CD4-positive, alpha-beta T cell (primary cell): ENCODE results near the gene BRD3. TPM values are rescaled to one million over a fixed set of nuclear protein-coding genes. Genes with fewer than 3 reads are reported as not detected.

ENCODE experiments used
- ATAC-seq: fragments of 200-7000 bp; cut with Tn5 transposase; one replicate; pipeline ENCODE4 v1.10.0; 2022; ENCODE audit warnings: mild to moderate bottlenecking; ENCODE audit not compliant: poor library complexity
- CTCF ChIA-PET: fragments of 350-600 bp; sonication (Branson Sonifier 250); formaldehyde crosslinking; loops from one replicate; lab custom pipeline; 2021; ENCODE audit warnings: antibody characterized with exemption, inconsistent platforms; lab: Charles Lee
- POLR2A ChIA-PET: fragments of 350-600 bp; sonication (Branson Sonifier 250); formaldehyde crosslinking; loops from one replicate; lab custom pipeline; 2021; ENCODE audit warnings: antibody characterized with exemption, inconsistent platforms; lab: Charles Lee
- DNase-seq, 14 experiments: peaks; one replicate each; pipeline ENCODE4 v3.0.0-alpha.2; 2013 to 2020; ENCODE audit warnings: mixed read lengths in 2 of 14
- H3K27ac ChIP-seq, 2 donors: one replicate each; pipeline versions ENCODE4 v1.5.1 to v1.7.0; 2013; ENCODE audit warnings: low read length in 2 of 2, low read depth in 1 of 2, mild to moderate bottlenecking in 1 of 2
- H3K27me3 ChIP-seq, 2 experiments: 1 replicate in 1 of 2; 2 replicates in 1 of 2; pipeline versions ENCODE4 v1.6.1 to v1.7.0; 2013; ENCODE audit warnings: low read length in 2 of 2, control low read depth in 1 of 2, mild to moderate bottlenecking in 1 of 2, moderate library complexity in 1 of 2; ENCODE audit not compliant: insufficient read depth in 2 of 2, control insufficient read depth in 1 of 2
- H3K36me3 ChIP-seq: one replicate; pipeline ENCODE4 v1.6.1; 2013; ENCODE audit warnings: low read length, control low read depth; ENCODE audit not compliant: insufficient read depth
- H3K4me1 ChIP-seq: one replicate; pipeline ENCODE4 v1.6.1; 2013; ENCODE audit warnings: low read length, control low read depth; ENCODE audit not compliant: insufficient read depth
- H3K4me3 ChIP-seq: one replicate; pipeline ENCODE4 v1.5.1; 2013; ENCODE audit warnings: mild to moderate bottlenecking, low read length, moderate library complexity
- H3K9me3 ChIP-seq, 2 experiments: 1 replicate in 1 of 2; 2 replicates in 1 of 2; pipeline versions ENCODE4 v1.6.1 to v1.7.0; 2013; ENCODE audit warnings: low read length in 2 of 2, mild to moderate bottlenecking in 2 of 2, control low read depth in 1 of 2, moderate library complexity in 1 of 2; ENCODE audit not compliant: control insufficient read depth in 1 of 2, insufficient read depth in 1 of 2
- H3K27ac Mint-ChIP-seq: one replicate; pipeline ENCODE4 v1.8.0; 2020; ENCODE audit warnings: mixed read lengths
- H3K27me3 Mint-ChIP-seq: one replicate; pipeline ENCODE4 v1.8.0; 2021; ENCODE audit warnings: mixed read lengths
- H3K36me3 Mint-ChIP-seq: one replicate; pipeline ENCODE4 v1.8.0; 2021; ENCODE audit warnings: low read depth, mixed read lengths
- H3K4me1 Mint-ChIP-seq: one replicate; pipeline ENCODE4 v1.8.0; 2021; ENCODE audit warnings: low read depth, mixed read lengths
- H3K4me3 Mint-ChIP-seq: one replicate; pipeline ENCODE4 v1.8.0; 2020; ENCODE audit warnings: mild to moderate bottlenecking, mixed read lengths
- H3K9me3 Mint-ChIP-seq: one replicate; pipeline ENCODE4 v1.8.0; 2020; ENCODE audit warnings: mixed read lengths
- intact Hi-C, 2 experiments: fragments of 100-400 bp; cut with DNase I in 1 of 2; cut with micrococcal nuclease in 1 of 2; formaldehyde crosslinking; loops; one replicate each; pipeline versions ENCODE4 v1.15.1 to v1.9.0; 2023 to 2025; cut with DNase I, micrococcal nuclease
- total RNA-seq, 174 experiments: library from RNA in 2 of 174; stranded (reverse) in 2 of 174; gene quantifications; one replicate each; pipeline ENCODE4 v1.2.3 and lab custom pipeline; 2021 to 2026
- TF ChIP-seq, protein P1 (sequence below): fragments of 200-600 bp; IDR thresholded peaks from one replicate; pipeline ENCODE4 v1.8.0; 2022; ENCODE audit warnings: antibody characterized with exemption, mild to moderate bottlenecking

Gene BRD3
- total RNA-seq, 2 experiments from 2014 or later, result 26.7 to 29.0 TPM

DNA sequence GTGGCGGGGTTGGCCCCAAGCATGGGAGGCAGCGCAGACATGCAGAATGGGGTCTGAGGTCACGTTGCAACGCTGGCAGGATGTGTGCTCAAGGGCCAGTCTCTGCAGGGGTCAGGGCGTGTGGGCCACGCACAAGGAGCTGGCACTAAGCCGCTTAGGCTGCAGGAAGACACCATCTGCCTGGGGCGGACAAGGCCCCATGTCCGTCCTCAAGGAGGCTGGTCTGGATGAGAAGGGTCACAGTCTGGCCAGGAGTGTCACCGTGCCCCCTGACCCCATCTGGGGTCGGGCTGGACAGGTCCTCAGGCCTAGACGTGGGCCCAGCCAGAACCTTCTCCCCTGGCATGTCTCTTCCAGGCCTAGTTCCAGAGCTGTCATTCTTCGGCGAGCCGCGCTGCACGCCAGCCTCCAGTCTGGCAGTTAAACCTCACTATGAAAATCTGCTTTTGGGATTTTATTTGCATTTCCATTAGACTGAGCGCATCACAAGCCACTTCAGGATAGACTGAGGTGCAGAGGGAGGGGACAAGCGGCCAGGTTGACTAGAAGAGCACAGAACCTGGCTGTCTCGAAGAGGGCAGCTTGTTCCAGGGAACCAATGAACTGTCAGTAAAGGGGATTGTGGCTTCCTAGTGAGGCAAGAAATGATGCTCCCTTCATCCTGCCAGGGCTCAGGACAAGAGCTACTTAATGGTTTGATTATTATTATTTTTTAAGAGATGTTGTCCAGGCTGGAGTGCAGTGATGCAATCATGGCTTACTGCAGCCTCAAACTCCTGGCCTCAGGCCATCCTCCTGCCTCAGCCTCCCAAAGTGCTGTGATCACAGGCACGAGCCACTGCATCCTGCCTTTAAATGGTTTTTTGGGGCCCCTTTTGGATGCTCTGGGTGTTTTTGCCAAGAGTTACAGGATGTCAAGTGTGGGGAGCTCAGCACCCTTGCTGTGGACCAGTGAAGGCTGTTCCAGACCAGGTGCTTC, 38.3 kb downstream of the BRD3 start:
- intact Hi-C loops, result loop anchor here in 1 of 2 experiments (5.0 to 10.0 kb wide), 4 partner anchors 298 to 675 kb away; partner anchors contain the start of genes RXRA, SURF1 and SURF2
- H3K4me3 ChIP-seq, result no peak overlapping the region
- peaks cover 30% of the 10 kb centered on the region for H3K36me3 ChIP-seq
- no peak overlapping the region for H3K27ac Mint-ChIP-seq
- TF ChIP-seq, protein P1, sequence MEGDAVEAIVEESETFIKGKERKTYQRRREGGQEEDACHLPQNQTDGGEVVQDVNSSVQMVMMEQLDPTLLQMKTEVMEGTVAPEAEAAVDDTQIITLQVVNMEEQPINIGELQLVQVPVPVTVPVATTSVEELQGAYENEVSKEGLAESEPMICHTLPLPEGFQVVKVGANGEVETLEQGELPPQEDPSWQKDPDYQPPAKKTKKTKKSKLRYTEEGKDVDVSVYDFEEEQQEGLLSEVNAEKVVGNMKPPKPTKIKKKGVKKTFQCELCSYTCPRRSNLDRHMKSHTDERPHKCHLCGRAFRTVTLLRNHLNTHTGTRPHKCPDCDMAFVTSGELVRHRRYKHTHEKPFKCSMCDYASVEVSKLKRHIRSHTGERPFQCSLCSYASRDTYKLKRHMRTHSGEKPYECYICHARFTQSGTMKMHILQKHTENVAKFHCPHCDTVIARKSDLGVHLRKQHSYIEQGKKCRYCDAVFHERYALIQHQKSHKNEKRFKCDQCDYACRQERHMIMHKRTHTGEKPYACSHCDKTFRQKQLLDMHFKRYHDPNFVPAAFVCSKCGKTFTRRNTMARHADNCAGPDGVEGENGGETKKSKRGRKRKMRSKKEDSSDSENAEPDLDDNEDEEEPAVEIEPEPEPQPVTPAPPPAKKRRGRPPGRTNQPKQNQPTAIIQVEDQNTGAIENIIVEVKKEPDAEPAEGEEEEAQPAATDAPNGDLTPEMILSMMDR, result no peak
- peaks cover 27% of the 10 kb centered on the region for H3K36me3 Mint-ChIP-seq
- CTCF ChIA-PET, result no interaction called here
- H3K27me3 Mint-ChIP-seq, result no peaks in the 10 kb centered on the region
- no peaks in the 10 kb centered on the region for H3K27me3 ChIP-seq
- no peaks in the 10 kb centered on the region for H3K9me3 Mint-ChIP-seq
- H3K4me1 ChIP-seq, result peaks cover 13% of the 10 kb centered on the region
- H3K9me3 ChIP-seq, result no peaks in the 10 kb centered on the region
- peak in 1 of 14 experiments; percentile 26 for DNase-seq
- no peaks in the 10 kb centered on the region for H3K4me1 Mint-ChIP-seq
- ATAC-seq, result no peak
- H3K27ac ChIP-seq, result no peak overlapping the region
- POLR2A ChIA-PET, result no interaction called here
- H3K4me3 Mint-ChIP-seq, result no peak overlapping the region

GRCh38 chr9:134028575-134029247, 39.1 kb downstream of the BRD3 start:
- POLR2A ChIA-PET, result no interaction called here

DNA sequence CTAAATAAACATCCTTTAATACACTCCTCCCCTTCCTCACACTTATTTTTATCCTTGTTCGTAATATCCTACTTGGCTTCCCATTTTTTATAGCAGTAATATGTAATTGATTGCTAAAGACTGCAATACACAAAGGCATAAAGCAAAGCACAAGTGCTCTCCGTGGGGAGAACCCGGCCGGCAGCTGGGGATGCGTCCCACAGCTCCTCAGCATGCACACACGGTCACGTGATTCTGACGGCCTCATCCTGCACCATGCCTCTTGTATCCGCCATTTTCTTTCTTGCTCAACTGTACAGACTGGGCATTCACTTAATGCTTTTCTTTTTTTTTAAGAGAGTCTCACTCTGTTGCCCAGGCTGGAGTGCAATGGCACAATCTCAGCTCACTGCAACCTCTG, 39.8 kb downstream of the BRD3 start:
- Mint-ChIP-seq H3K27ac (no peak overlapping the region), H3K27me3 (no peaks in the 10 kb centered on the region), H3K4me1 (no peaks in the 10 kb centered on the region), H3K36me3 (peaks cover 17% of the 10 kb centered on the region), H3K4me3 (peak overlapping the region; percentile 21), H3K9me3 (no peaks in the 10 kb centered on the region)
- ChIA-PET POLR2A (no interaction called here), CTCF (interaction anchor here (1.7 kb wide), 1 partner anchor 71 kb away, joined by 3 read pairs; no protein-coding TSS in a partner anchor)
- DNase-seq, result peak in 1 of 14 experiments; percentile 16
- intact Hi-C loops, result loop anchor here in 1 of 2 experiments (5.0 to 10.0 kb wide), 4 partner anchors 299 to 673 kb away; partner anchors contain the start of genes RXRA, SURF1 and SURF2
- peaks cover 13% of the 10 kb centered on the region for H3K4me1 ChIP-seq
- H3K36me3 ChIP-seq, result peaks cover 15% of the 10 kb centered on the region
- no peak for ATAC-seq
- H3K4me3 ChIP-seq, result no peak overlapping the region
- H3K27ac ChIP-seq, result no peak overlapping the region
- H3K9me3 ChIP-seq, result no peaks in the 10 kb centered on the region
- no peaks in the 10 kb centered on the region for H3K27me3 ChIP-seq
- TF ChIP-seq, protein P1, result no peak

More at GRCh38 chr9:134028575-134029247, 39.1 kb downstream of the BRD3 start:
- no peak overlapping the region for H3K27ac Mint-ChIP-seq
- H3K27me3 Mint-ChIP-seq, result no peaks in the 10 kb centered on the region
- H3K4me3 ChIP-seq, result no peak overlapping the region
- peaks cover 24% of the 10 kb centered on the region for H3K36me3 Mint-ChIP-seq
- ATAC-seq (no peak), DNase-seq (peak in 1 of 14 experiments; percentile 11)
- TF ChIP-seq, protein P1, result no peak
- H3K9me3 ChIP-seq, result no peaks in the 10 kb centered on the region
- CTCF ChIA-PET, result no interaction called here
- H3K27me3 ChIP-seq, result no peaks in the 10 kb centered on the region
- no peak overlapping the region for H3K4me3 Mint-ChIP-seq
- no peaks in the 10 kb centered on the region for H3K4me1 Mint-ChIP-seq
- peaks cover 13% of the 10 kb centered on the region for H3K4me1 ChIP-seq
- H3K27ac ChIP-seq, result no peak overlapping the region
- H3K36me3 ChIP-seq, result peaks cover 22% of the 10 kb centered on the region
- intact Hi-C loops, result loop anchor here in 1 of 2 experiments (5.0 to 10.0 kb wide), 4 partner anchors 299 to 674 kb away; partner anchors contain the start of genes RXRA, SURF1 and SURF2
- no peaks in the 10 kb centered on the region for H3K9me3 Mint-ChIP-seq
